HEK293T (cell line): ENCODE data around the gene SLCO4A1.

Experiments used
- ARNT ChIP-seq: fragments of 450-650 bp; IDR thresholded peaks from 2 replicates; pipeline ENCODE4 v1.6.1; 2017; ENCODE audit warnings: mild to moderate bottlenecking
- LEF1 ChIP-seq: fragments of 450-650 bp; IDR thresholded peaks from 2 replicates; pipeline ENCODE4 v1.6.1; 2017; ENCODE audit warnings: mild to moderate bottlenecking, borderline replicate concordance

DNA sequence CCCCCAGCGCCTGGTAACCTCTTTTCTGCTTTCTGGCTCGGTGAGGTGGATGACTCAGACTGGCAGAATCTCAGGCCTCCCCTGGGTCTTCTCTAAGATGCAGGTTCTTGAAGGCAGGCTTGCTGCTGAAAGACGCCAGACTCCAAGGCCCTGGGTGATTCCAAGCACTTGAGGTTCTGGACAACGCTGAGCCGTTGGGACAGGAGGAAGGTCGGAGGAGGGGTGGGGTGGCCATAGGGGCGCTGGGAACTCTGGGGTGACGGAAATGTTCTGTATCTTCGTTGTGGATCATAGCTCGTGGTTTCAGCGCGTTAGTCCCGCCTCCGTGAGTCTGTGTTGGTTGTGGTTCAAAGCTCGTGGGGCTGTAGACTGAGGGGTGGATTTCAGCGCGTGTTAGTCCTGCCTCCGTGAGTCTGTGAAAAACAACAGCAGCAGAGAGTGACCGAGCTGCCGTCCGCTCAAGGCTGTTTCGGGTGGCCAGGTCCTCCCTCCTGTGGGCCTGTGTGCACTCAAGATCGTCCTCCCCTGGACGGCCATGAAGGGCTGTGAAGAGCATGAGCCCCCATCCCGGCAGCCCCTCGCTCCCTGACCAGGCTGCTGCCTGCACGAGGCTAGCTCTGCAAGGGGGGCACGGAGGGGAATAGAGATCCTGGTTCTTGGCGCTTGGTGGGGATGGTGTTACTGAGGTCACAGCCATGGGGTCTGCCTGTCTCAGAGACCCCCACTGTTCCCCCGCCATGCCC, 74.1 kb downstream of the SLCO4A1 start:
- TF ChIP-seq ARNT (no peak), LEF1 (no peak)
